GM21423 (cell line): ENCODE data around the gene FOXD2.

Source experiments
- ATAC-seq: cut with Tn5 transposase; IDR thresholded peaks from one replicate; pipeline ENCODE4 v1.9.1; 2021; ENCODE audit warnings: mild to moderate bottlenecking, moderate library complexity; ENCODE audit not compliant: unreplicated experiment

FOXD2 gene

GRCh38 chr1:47416319-47417169 is 21.3 kb upstream of the FOXD2 start:
- ATAC-seq = no peak

- no peak for ATAC-seq
Observed at GRCh38 chr1:47417170-47418044, 20.4 kb upstream of the FOXD2 start.

GRCh38 chr1:47418122-47418521 is 19.7 kb upstream of the FOXD2 start:
- ATAC-seq = no peak

GRCh38 chr1:47418681-47419325 is 19.0 kb upstream of the FOXD2 start:
- ATAC-seq = no peak

GRCh38 chr1:47420547-47420946 is 17.3 kb upstream of the FOXD2 start:
- ATAC-seq = no peak

DNA sequence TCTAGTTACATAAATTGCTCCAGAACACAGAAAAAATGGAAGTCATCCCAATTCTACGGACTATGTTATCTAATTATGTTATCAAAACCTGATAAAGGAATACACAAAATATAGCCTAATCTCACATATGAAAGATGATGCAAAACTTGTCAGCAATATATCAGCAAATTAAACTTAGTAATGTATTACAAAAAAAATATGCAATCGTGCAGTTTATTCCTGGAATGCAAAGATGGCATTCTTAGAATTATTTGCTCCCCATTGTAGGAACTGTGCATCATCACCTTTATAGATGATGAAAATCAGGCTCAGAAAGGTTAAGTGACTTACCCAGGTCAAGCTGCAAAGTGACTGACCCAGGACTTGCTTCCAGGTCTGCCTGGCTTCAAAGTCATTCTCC is 14.0 kb upstream of the FOXD2 start:
- no peak for ATAC-seq

- ATAC-seq = no peak
Observed at GRCh38 chr1:47424336-47424982, 13.4 kb upstream of the FOXD2 start.

DNA sequence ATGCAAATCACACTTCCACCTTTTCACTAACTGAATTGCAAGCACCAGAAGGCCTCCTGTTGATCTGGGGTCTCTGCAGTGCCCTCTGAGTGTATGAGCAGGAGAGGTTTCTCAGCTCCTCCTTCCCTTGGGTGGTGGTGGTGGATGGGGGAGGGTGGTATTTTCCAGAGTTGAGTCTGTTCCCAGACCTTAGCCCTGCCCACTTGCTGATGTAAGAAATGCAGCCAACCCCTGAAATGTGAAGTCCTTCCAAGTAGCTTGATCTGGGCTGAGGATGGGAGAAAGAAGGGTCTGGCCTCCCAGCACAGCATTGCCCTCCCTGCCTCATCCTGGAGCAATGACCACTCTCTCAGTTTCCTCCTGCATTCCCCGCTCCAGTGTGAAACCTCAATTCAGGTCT is 6.3 kb upstream of the FOXD2 start:
- no peak for ATAC-seq

- peak; percentile 36 for ATAC-seq
Observed at GRCh38 chr1:47432071-47433036, 5.5 kb upstream of the FOXD2 start.

DNA sequence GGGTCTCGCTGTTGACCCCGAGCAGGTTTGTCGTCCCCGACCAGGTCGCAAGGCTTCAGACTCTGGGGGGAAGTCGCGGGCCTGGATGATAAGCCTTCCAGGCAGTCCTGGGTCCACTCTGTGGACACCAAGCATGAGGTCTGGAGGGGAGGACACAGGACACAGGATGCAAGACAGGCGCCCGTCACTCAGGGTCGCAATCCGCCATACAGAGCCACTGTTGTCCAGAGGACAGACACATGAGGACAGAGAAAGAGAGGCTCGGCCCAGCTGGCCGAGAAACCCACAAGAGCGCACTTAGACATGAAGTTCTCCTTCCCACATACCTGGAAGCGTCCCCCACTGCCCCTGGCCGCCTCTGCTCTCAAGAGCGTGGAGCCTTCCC is 4.8 kb upstream of the FOXD2 start:
- no peak for ATAC-seq

DNA sequence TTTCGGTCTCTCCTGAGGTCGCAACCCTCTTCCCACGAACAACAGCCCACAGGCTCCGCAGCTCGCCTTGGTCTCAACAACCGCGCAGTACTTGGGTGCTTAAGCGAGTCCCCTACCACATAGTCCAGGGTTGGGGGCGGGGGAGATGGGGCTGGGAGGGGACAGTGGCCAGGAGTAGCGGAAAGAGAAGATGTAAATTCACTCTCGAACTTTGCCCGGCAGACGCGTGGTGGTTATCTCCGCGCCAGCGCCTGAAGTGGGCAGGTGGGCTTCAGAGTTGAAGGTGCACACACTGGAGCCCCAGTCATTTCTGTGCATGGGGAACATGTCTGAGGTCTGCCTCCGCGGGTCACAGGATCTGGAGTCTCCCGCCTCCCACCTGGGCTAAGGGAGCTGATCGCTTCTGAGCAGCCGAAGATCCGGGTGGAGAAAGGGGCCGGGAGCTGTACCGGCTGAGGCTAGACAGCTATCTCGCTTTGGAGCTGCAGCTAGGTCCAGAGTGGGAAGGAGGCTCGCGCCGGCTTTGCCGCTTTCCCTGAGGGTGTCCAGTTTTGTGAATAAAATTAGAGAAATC is 4.3 kb upstream of the FOXD2 start:
- ATAC-seq = no peak

- no peak for ATAC-seq
Observed at GRCh38 chr1:47434051-47434842, 3.6 kb upstream of the FOXD2 start.

DNA sequence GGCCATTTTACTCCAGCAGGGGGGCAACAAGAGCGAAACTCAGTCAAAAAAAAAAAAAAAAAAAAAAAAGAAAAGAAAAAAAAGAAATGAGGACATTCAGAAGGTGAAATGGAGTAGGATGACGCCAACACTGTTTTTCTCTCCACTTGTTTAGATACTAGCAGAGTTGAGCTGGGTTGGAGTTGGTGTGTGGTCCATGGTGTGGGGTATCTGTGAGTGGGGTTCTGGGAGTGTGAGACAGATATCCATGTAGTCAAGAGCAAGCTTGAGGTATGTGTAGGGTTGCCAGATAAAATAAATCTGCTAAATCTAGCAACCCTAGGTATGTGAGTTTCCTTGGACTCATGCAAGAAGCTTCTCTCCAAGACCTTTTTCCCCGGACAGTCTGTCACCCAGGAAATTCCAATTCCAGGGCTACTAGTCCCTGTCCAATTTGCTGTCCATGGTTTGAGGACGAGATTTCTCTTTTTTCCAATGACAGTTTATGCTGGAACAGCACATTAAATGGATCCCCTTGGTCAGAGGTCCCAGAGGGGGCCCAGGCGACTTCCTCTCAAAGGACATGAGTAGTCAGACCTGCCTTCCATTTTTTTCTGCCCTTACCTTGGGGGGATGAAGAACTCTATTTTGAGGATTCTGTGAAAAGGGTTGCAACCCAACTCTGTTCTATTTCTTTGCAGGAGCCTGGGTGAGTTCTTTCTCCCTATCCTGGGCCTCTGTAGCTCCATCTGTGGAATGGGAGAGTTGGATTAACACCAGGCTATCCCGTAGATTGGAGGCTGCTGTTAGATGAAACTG is 2.1 kb upstream of the FOXD2 start:
- ATAC-seq = no peak

- ATAC-seq = peak; percentile 42
Observed at GRCh38 chr1:47436304-47436978, 1.4 kb upstream of the FOXD2 start.

DNA sequence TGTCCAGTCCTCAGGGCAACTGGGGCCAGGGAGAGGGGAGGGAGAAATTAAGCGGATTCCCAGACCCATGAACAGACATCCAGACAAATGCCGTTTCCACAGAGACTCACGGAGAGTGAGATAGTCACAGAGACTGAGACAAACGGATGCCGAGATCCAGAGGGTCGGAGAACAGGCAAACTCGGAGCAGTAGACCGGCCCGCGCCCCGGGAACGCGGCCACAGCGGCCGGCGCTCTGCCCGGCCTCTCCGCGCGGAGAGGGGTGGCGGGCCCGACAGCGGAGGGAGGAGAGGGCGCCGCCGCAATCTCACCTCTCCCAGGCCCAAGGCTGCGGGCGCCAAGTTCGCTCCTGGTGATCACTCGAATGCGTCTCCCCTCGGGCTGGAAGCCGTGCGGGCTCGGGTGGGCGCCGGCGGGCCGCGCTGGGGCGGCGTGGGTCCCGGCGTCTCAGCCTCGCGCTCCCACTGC is 831 bp upstream of the FOXD2 start:
- peak; percentile 3 for ATAC-seq

DNA sequence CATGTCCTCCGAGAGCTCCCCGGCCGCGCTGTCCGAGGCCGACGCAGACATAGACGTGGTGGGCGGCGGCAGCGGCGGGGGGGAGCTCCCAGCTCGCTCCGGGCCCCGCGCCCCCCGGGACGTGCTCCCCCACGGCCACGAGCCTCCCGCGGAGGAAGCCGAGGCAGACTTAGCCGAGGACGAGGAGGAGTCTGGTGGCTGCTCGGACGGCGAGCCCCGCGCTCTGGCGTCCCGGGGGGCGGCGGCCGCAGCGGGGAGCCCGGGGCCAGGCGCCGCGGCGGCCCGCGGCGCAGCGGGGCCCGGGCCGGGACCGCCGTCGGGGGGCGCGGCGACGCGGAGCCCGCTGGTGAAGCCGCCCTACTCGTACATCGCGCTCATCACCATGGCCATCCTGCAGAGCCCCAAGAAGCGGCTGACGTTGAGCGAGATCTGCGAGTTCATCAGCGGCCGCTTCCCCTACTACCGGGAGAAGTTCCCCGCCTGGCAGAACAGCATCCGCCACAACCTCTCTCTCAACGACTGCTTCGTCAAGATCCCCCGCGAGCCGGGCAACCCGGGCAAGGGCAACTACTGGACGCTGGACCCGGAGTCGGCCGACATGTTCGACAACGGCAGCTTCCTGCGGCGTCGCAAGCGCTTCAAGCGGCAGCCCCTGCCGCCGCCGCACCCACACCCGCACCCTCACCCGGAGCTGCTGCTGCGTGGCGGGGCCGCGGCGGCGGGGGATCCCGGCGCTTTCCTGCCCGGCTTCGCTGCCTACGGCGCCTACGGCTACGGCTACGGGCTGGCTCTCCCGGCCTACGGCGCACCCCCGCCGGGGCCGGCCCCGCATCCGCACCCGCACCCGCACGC is 547 bp downstream of the FOXD2 start:
- ATAC-seq = no peak
